GM18526 (cell line): ENCODE results near the gene AOAH.

Experiments
- POLR2A ChIP-seq: IDR thresholded peaks from 3 replicates; pipeline ENCODE4 v1.6.1; 2011; ENCODE audit not compliant: insufficient read length; ENCODE audit errors: extremely low read depth

AOAH gene

DNA sequence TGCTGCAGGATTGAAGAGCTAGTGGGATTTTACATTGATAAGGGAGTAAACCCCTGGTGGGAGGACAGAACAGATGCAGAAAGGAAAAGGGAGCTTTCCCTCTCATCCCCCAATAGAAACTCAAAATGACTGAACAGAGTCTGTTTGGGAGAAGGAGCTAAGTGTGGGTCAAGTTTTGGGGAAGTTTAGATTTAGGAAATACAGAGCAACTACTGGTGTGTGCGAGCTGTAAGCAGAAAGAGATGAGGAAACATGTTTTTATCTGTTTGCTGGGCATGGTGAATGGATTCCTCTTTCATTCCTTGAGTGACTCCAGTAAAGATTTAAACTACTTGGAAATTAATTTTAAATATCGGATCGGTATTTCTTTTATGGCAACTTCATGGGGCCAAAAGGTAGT, 132.7 kb downstream of the AOAH start:
- TF ChIP-seq POLR2A = no peak

DNA sequence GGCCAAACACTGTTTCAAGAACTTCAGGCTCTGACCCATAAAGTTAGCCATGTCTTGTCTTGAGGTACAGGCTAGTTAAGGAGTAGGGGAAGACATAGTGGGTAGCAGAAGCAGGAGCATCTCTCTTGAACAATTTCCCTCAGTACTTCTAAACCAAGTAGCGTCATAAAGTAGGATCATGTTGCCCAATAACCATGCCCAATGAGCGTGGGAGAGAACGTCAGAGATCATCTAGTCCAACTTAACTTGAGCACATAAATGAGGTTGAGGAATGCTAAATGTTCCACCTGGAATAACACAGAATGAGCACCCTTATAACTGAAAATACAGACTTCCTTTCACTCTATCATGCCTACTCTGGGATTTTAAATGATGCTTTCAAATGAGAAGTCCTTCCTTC, 134.9 kb downstream of the AOAH start:
- no peak for TF ChIP-seq POLR2A

DNA sequence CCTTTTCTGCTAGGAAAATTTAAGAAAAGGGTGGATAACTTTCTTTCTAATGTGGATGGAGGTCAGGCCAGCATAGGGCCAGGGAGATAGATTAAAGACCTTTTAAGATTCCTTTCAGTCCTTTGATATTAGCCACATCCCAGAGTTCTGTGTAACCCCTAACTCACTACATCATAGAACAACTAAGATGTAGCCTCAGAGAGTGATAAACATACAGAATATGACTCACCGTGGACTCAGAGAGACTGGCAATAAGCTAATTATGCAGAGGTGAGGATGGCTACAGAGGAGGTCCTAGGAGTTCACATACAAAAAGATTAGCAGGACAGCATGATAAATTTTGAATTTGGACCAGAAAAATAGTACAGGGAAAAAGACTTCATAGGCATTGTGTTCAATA, 141.0 kb downstream of the AOAH start:
- no peak for TF ChIP-seq POLR2A

DNA sequence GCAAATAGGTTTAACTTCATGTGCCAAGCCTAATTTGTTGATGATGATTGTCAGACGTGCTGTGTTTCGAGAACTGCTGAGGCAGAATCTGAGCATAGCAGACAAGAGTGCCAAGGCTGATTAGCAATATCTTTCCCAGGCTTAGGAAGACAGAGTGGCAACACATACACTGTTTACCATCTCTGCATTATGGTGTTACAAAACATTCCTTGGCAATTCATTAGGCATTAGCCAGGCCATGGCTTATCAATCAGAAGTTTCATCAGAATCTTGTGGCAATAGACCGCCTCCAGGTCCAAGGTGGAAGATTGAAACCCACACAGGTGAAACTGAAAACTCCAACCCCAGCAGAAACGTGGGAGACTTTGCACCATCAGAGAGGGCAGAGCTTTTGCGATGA, 148.5 kb downstream of the AOAH start:
- TF ChIP-seq POLR2A = no peak

- no peak for TF ChIP-seq POLR2A
These were observed 151.2 kb downstream of the AOAH start for GRCh38 chr7:36573066-36573465.

DNA sequence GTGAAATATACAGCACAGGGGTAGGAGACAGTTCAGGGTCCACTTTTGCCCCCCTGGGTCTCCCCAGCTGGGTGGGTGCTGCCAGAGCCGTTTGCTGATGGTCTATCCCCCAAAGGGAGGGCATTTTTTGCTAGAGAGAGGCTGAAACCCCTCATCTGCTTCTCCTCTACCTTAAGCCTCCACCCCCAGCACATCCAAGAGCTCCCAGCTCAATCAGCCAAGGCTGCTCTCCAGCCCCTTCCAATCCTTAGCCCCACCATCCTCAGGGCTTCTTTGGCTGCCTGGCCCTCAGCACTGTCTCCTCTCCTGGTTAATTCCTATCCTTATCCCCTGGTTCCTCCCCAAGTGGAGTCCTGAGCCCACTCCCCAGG, 153.1 kb downstream of the AOAH start:
- no peak for TF ChIP-seq POLR2A

GRCh38 chr7:36570528-36571189, 153.6 kb downstream of the AOAH start:
- TF ChIP-seq POLR2A = no peak

DNA sequence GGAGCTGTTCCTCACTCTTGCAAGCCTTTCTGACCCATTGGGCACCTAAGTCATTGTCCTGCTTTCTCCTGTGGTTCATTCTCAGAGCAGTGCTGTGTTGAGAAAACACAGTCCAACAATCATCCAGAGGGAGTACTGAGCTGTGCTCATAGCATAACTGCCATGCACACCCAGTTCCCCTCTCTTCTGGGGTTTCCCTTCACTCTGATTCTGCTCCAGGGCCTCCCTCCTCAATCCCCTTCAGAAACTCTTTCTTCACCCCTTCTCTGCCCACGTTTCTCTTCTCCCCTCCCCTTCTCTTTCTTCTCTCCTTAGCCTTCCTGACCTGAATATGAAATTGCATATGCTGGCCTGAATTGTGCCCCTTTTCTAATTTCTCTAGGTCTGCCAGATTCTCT, 155.8 kb downstream of the AOAH start:
- no peak for TF ChIP-seq POLR2A

DNA sequence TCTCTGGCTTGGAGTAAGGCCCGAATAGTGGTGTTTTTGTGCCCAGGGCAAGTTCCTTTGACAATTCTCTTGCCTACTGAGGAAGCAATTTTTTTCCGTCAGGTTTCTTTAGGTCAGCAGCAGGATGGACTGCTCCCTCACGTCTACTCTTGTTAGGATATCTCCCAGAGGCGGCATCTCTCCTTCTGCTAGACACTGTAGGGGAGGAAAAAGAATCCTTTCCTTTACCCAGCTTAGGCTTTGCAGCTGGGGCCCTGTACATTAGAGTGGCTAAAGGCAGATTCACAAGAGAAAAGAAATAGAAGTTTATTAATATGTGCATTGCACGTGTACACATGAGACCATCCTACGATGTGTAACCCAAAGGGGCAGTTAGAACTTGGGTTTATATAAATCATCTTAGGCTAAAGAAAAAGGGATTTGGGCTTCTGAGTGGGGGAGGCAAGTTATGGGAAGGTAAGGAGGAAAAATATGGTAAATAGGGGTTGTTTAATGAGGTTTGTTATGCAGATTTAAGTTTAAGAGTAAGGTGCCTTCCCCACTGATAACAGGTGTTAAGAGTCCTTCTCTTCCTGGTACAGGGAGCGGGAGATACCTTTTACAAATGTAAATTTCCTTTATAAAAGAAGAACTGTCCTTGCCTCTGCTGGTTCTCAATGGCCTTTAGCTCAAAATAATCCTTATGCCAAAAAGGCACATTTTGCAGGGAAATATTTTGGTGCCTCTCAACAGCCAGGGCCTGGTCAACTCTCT, 156.4 kb downstream of the AOAH start:
- TF ChIP-seq POLR2A = no peak

DNA sequence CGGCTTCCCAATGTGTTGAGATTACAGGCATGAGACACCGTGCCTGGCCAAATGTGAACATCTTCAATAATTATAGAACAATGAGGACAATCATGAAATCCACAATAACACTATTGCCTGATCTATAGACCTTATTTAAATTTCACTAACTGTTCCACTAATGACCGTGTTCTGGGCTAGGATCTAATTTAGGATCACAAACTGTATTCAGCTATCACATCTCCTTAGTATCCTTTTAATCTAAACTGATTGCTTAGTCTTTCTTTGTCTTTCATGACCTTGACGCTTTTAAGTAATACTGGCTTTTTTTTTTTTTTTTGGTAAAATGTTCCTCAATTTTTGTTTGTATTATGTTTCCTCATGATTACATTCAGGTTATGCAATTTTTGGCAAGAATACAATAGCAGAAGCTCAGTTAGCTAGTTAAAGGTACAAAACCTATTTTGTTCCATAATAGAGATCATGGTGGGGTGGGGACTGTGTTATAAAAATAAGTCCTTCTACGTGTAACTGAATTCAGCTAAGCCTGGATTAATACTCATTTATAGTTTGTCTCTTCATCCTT, 158.4 kb downstream of the AOAH start:
- no peak for TF ChIP-seq POLR2A

DNA sequence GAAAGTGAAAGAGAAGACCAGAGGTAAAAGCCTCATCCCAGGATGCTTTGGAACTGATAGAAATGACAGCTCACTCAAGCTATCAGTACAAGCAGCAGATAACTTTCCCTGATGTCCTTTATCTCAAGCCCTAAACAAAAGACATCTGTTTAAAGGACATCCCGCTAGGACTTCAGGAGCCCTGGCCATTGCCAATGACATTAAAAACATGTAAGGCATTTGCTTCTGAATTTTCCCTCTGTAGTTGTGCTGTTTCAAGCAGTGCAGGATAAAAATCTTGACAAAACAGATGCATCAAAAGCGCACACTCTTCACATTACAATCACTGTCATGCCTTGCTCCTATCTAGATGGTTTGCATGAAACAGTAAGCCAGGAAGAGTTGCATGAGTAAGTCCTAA, 159.8 kb downstream of the AOAH start:
- TF ChIP-seq POLR2A = no peak

GRCh38 chr7:36563706-36564327, 160.5 kb downstream of the AOAH start:
- TF ChIP-seq POLR2A = no peak

- no peak for TF ChIP-seq POLR2A
These were observed 162.2 kb downstream of the AOAH start for GRCh38 chr7:36562121-36562520.

- no peak for TF ChIP-seq POLR2A
These were observed 175.3 kb downstream of the AOAH start for GRCh38 chr7:36549029-36549428.

- TF ChIP-seq POLR2A = no peak
These were observed 176.9 kb downstream of the AOAH start for GRCh38 chr7:36547416-36547815.

DNA sequence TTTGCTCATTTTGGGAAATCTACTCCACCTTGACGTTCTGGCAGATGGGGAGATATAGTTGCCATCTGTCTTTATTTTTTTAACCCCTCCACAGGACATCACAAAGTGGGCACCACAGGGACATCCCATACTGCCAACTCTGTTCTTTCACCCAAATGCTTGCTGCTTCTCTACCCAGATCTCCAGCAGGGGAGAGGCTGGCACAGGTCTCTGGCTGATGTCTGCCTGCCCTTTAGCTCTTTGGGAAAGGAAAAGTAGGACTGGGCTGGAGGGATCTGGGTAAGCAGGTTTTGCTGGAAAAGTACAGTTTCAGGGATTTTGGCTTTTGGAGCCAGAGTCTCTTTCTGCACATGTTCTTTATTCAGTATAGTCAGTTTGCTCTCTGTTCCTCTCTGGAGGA, 178.0 kb downstream of the AOAH start:
- TF ChIP-seq POLR2A = no peak

DNA sequence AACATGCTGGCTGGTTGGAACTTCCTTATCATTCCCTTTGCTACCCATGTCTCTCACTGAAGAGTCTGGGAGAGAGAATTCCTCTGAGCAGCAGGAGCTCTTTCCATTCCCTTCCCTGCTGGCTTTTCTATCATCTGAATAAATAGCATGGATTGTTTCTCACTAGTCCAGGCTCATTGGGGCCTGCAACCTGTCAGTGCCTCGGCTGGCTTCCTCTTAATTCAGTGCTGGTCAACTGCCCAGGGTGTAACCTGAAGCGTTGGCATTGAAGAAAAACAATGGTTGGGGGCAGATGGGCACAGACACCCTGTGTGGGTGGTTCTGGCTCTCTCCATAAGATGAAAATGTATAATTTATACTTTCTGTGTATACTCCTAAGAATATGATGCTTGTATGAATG, 179.0 kb downstream of the AOAH start:
- no peak for TF ChIP-seq POLR2A

DNA sequence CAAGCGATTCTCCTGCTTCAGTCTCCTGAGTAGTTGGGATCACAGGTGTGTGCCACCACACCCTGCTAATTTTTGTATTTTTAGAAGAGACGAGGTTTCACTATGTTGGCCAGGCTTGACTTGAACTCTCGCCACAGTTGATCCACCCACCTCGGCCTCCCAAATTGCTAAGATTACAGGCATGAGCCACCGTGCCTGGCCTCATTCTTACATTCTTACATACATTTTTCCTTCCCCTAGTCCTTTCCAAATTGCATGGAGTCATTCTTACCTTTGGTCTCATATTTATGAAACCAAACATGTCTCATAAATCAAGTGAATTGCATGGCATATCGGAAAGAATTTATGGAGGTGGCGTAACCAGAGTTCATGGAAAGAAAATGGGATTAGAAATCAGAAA, 186.2 kb downstream of the AOAH start:
- no peak for TF ChIP-seq POLR2A
